Ishikawa (cell line): ENCODE measurements around the gene CHCHD6.

Experiments
- CEBPB ChIP-seq: IDR thresholded peaks from 2 replicates; pipeline ENCODE4 v1.6.1; 2012
- EP300 ChIP-seq: IDR thresholded peaks from 2 replicates; pipeline ENCODE4 v1.6.1; 2012; ENCODE audit warnings: borderline replicate concordance

DNA sequence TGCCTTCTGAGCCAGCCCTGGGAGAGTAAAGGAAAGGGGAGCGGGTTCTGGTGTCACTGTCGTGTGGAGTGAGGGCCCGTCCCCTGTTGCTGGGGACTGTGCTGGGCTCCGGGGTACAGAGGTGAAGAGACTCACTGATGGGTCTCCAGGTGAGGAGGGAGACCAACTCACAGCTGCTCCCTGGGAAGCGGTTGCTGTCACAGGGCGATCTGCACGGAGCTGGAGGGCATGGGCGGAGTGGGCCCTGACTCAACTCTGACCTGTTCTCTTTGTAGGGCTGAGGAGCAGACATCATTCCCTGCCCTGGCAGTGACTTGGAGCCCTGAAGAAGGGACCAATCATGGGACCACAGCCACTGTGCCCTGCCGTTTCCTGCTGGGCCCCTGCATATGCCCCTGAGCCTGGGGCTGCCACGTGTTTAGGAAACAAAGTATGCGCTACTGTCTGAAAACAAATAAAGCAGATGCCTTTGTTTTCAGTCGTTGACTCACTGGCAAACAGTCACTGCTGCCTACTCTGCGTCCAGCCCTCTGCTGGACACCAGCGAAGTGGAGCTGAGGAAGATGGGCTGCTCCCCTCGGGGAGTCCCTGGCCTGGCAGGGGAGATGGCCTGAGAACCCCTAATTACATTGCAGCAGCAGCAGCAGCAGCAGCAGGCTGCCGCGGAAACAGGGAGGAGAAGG lies 256.0 kb downstream of the CHCHD6 start:
- no peak for TF ChIP-seq CEBPB
- no peak for TF ChIP-seq EP300
